ENCODE results near the gene BICD1.

- TF ChIP-seq CTCF (IDR thresholded peaks at IDR 0.05): no peak
- no peak for TF ChIP-seq POLR2A (IDR thresholded peaks at IDR 0.05)
Observed at GRCh38 chr12:32266756-32267155, 160.1 kb downstream of the BICD1 start.

Measured in ovary (tissue), 3 donors.